ENCODE measurements around the gene RBP7.

DNA sequence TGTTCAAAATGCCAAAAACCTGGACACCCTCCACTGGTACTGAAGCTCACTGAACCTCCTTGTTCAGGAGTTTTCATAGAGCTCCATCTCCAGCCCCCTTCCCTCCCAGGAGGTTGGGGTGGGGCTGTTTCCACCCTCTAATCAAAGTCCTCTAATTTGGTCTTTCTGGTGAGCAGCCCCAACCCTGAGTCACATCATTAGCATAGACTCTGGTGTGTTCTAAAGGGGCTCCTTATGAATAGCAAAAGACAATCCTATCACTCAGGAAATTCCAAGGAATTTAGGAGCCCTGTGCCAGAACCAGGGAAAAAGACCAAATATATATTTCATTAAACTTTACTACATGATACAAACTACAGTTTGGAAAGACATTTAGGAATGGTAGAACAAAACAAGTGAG, 22.5 kb downstream of the RBP7 start:
- TF ChIP-seq, protein P1, sequence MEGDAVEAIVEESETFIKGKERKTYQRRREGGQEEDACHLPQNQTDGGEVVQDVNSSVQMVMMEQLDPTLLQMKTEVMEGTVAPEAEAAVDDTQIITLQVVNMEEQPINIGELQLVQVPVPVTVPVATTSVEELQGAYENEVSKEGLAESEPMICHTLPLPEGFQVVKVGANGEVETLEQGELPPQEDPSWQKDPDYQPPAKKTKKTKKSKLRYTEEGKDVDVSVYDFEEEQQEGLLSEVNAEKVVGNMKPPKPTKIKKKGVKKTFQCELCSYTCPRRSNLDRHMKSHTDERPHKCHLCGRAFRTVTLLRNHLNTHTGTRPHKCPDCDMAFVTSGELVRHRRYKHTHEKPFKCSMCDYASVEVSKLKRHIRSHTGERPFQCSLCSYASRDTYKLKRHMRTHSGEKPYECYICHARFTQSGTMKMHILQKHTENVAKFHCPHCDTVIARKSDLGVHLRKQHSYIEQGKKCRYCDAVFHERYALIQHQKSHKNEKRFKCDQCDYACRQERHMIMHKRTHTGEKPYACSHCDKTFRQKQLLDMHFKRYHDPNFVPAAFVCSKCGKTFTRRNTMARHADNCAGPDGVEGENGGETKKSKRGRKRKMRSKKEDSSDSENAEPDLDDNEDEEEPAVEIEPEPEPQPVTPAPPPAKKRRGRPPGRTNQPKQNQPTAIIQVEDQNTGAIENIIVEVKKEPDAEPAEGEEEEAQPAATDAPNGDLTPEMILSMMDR (IDR thresholded peaks at IDR 0.05): no peak
- TF ChIP-seq, protein P2, sequence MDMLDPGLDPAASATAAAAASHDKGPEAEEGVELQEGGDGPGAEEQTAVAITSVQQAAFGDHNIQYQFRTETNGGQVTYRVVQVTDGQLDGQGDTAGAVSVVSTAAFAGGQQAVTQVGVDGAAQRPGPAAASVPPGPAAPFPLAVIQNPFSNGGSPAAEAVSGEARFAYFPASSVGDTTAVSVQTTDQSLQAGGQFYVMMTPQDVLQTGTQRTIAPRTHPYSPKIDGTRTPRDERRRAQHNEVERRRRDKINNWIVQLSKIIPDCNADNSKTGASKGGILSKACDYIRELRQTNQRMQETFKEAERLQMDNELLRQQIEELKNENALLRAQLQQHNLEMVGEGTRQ (IDR thresholded peaks at IDR 0.05; ENCODE audit: borderline replicate concordance, low read depth, low read length): no peak
- TF ChIP-seq MXI1 (IDR thresholded peaks at IDR 0.05; ENCODE audit: low read depth, low read length): no peak
- no peak for TF ChIP-seq GATA2 (CRISPR knock-in tag; IDR thresholded peaks at IDR 0.05)
- no peak for TF ChIP-seq JUND (IDR thresholded peaks at IDR 0.05)
- TF ChIP-seq EZH2phosphoT487 (IDR thresholded peaks at IDR 0.05; ENCODE audit: borderline replicate concordance, low read depth): no peak
- TF ChIP-seq RFX5 (IDR thresholded peaks at IDR 0.05; ENCODE audit: low read length): no peak
- no peak for TF ChIP-seq FOXM1 (IDR thresholded peaks at IDR 0.05; ENCODE audit: low read depth)
- TF ChIP-seq RCOR1 (IDR thresholded peaks at IDR 0.05; ENCODE audit: low read length): no peak
- no peak for TF ChIP-seq YY1 (IDR thresholded peaks at IDR 0.05; ENCODE audit: low read depth)
- no peak for TF ChIP-seq POLR2AphosphoS5 (IDR thresholded peaks at IDR 0.05; ENCODE audit: low read depth, low read length)
- no peak for TF ChIP-seq TAF1 (IDR thresholded peaks at IDR 0.05; ENCODE audit: borderline replicate concordance, low read depth, low read length)
- TF ChIP-seq, protein P3, sequence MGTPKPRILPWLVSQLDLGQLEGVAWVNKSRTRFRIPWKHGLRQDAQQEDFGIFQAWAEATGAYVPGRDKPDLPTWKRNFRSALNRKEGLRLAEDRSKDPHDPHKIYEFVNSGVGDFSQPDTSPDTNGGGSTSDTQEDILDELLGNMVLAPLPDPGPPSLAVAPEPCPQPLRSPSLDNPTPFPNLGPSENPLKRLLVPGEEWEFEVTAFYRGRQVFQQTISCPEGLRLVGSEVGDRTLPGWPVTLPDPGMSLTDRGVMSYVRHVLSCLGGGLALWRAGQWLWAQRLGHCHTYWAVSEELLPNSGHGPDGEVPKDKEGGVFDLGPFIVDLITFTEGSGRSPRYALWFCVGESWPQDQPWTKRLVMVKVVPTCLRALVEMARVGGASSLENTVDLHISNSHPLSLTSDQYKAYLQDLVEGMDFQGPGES (IDR thresholded peaks at IDR 0.05; ENCODE audit: low read depth, low read length): no peak
